ENCODE results near the gene MYO6. TPM values are rescaled to one million over a fixed set of nuclear protein-coding genes. Genes with fewer than 3 reads are reported as not detected.

MYO6 gene
- total and polyA plus RNA-seq, 2 of the 8 experiments (the other 6 are each of a cell fraction or from before 2014, with no cell fraction given) = 8.3 to 21.9 TPM

DNA sequence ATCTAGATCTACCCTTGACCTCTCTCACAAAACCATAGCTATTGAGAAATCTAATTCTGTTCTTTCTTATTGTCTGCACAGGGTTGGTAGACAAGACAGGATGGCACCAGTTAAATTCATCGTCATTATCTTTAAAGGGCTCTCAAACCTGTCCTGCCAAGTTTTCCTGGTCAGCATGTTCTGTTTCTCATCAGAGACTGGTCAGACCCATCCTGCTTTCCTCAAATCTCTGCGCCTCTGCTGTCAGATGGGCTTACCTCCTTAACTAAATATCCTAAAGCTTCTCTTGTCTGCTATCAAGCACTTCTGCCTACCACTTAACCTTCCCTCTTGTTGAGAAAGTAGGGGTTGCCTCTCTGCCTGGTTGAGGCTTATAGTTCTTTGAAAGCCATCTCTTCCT, 125.2 kb downstream of the MYO6 start:
- H2BK20ac ChIP-seq (ENCODE audit: low read length) = no peak overlapping the region
- no peak overlapping the region for H3K18ac ChIP-seq (ENCODE audit: extremely low read depth, low read length)
- no peak overlapping the region for H3K27ac ChIP-seq (ENCODE audit: low read depth, low read length)
- H3K9ac ChIP-seq (replicated peaks in 1 of 4; ENCODE audit: extremely low read depth in 1 of 4, low read depth in 3 of 4, low read length in 3 of 4) = no peak overlapping the region
- TF ChIP-seq POU5F1 (IDR thresholded peaks at IDR 0.05; ENCODE audit: low read depth, low read length) (no peak), ATF3 (IDR thresholded peaks at IDR 0.05; ENCODE audit: insufficient read depth, low read depth, low read length) (no peak), MAFK (IDR thresholded peaks at IDR 0.05; ENCODE audit: low read depth, low read length) (no peak), RAD21 (IDR thresholded peaks at IDR 0.05 in 1 of 2, conservative IDR thresholded peaks at IDR 0.05 in 1 of 2; ENCODE audit: low read depth in 2 of 2, low read length in 2 of 2) (no peak), FOSL1 (IDR thresholded peaks at IDR 0.05; ENCODE audit: insufficient read depth, low read depth, low read length) (no peak), TBP (IDR thresholded peaks at IDR 0.05; ENCODE audit: low read depth, low read length) (no peak), SAP30 (IDR thresholded peaks at IDR 0.05; ENCODE audit: insufficient read depth, insufficient replicate concordance, low read length) (no peak), RBBP5 (IDR thresholded peaks at IDR 0.05; ENCODE audit: borderline replicate concordance, low read depth, low read length) (no peak)
- no peak overlapping the region for H3K4ac ChIP-seq (replicated peaks; ENCODE audit: insufficient read length, low read depth, low read length)
- no peak overlapping the region for H2BK12ac ChIP-seq (ENCODE audit: low read depth, low read length)
- H3K56ac ChIP-seq (replicated peaks; ENCODE audit: insufficient read length, low read depth, low read length) = no peak overlapping the region
- no peaks in the 10 kb centered on the region for H3K9me3 ChIP-seq (ENCODE audit: insufficient read depth in 2 of 2, low read depth in 1 of 2, low read length in 1 of 2)
- no peak overlapping the region for H2BK5ac ChIP-seq (ENCODE audit: low read depth, low read length)
- H3K79me1 ChIP-seq (ENCODE audit: low read depth, low read length) = no peaks in the 10 kb centered on the region
- H3K4me3 ChIP-seq (ENCODE audit: extremely low read depth in 1 of 4, insufficient read depth in 2 of 4, low read depth in 3 of 4, low read length in 4 of 4) = no peak overlapping the region
- DNase-seq (ENCODE audit: low read depth in 1 of 2, low spot score in 2 of 2) = no peak
- no peaks in the 10 kb centered on the region; the same call in 1 of the 2 replicates for H3K23me2 ChIP-seq (ENCODE audit: low read depth, low read length)
- H3K14ac ChIP-seq (ENCODE audit: insufficient read length) = no peak overlapping the region
- H3K23ac ChIP-seq (ENCODE audit: insufficient read length) = no peak overlapping the region
- H2AFZ ChIP-seq (ENCODE audit: low read length) = no peak overlapping the region
- WGBS, 2 experiments (ENCODE audit: extremely low coverage in 1 of 2, insufficient coverage in 1 of 2, insufficient read length in 1 of 2, insufficient replicate concordance in 2 of 2, low coverage in 1 of 2, low lambda C conversion rate in 2 of 2, missing lambda C conversion rate in 1 of 2) = 94% methylated on average over 2 of the region's 2 CpGs; no CpG with 5 or more reads in 1 of the 2 experiments
- H2BK120ac ChIP-seq (replicated peaks; ENCODE audit: low read depth, low read length) = no peak overlapping the region
- H3K27me3 ChIP-seq (replicated peaks in 1 of 4; ENCODE audit: control insufficient read depth in 3 of 4, extremely low read depth in 1 of 4, insufficient read depth in 3 of 4, low read length in 3 of 4) = no peaks in the 10 kb centered on the region
- H4K20me1 ChIP-seq (replicated peaks in 1 of 2; ENCODE audit: control insufficient read depth in 1 of 2, insufficient read depth in 2 of 2, low read length in 2 of 2) = no peaks in the 10 kb centered on the region
- H4K5ac ChIP-seq (ENCODE audit: insufficient read length, low read depth, low read length) = no peak overlapping the region
- CTCF ChIA-PET (ENCODE audit: partially characterized antibody) = interaction anchor here (2.2 to 2.3 kb wide), 2 partner anchors 19 kb away, joined by 7 to 10 read pairs; no protein-coding TSS in a partner anchor
- H2AK5ac ChIP-seq (ENCODE audit: low read depth, low read length) = no peak overlapping the region
- peaks cover 0 to 7% (median 0%) of the 10 kb centered on the region in 4 experiments; a peak in 1 of 7 replicates for H3K4me1 ChIP-seq (replicated peaks in 1 of 4; ENCODE audit: control insufficient read depth in 3 of 4, insufficient read depth in 4 of 4, low read length in 3 of 4)
- no peak overlapping the region for H4K8ac ChIP-seq (ENCODE audit: extremely low read depth, insufficient read depth, low read length)
- H3K79me2 ChIP-seq (ENCODE audit: control insufficient read depth in 1 of 2, insufficient read depth in 2 of 2, low read length in 2 of 2) = no peaks in the 10 kb centered on the region
- H4K91ac ChIP-seq (replicated peaks; ENCODE audit: insufficient read length, low read length) = no peak overlapping the region
- POLR2A ChIA-PET (ENCODE audit: partially characterized antibody) = no interaction called here
- H3K36me3 ChIP-seq (ENCODE audit: control insufficient read depth in 2 of 4, insufficient read depth in 4 of 4, low read length in 3 of 4) = peaks cover 0 to 7% (median 2%) of the 10 kb centered on the region in 4 experiments; a peak in 3 of 8 replicates
- no peak for FAIRE-seq
- no peak overlapping the region for H3K4me2 ChIP-seq (ENCODE audit: insufficient read depth in 1 of 2, low read depth in 2 of 2, low read length in 2 of 2)
- no peak overlapping the region for H2BK15ac ChIP-seq (ENCODE audit: low read length)

All from H1 (cell line).